GM19240 (cell line): ENCODE measurements around the gene HGS.
"Not testable (repeated sequence)": the region's sequence is repeated elsewhere in the genome, so short reads cannot be mapped to it uniquely, and the experiment has no call there.

Source experiments
- DNase-seq: peaks from one replicate; pipeline ENCODE4 v3.0.0; 2011; ENCODE audit warnings: low spot score; ENCODE audit not compliant: insufficient read length

Gene HGS

GRCh38 chr17:81717049-81717765, 33.4 kb downstream of the HGS start:
- no peak for DNase-seq

DNA sequence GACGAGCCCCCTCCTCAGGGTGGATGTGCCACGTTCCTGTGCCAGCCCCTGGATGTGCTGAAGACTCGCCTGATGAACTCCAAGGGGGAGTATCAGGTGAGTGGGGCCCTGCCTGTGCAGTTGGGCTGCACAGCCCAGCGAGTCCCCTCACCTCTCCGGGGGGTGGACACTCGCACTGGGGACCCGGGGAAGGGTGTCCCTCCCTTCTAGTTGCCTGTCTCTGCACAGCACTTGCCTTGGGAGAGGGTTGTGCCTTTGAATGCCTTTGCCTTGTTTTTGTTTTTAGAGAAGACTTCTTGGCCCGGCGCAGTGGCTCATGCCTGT, 33.9 kb downstream of the HGS start:
- DNase-seq: no peak

GRCh38 chr17:81719410-81720266, 35.8 kb downstream of the HGS start:
- no peak for DNase-seq

DNA sequence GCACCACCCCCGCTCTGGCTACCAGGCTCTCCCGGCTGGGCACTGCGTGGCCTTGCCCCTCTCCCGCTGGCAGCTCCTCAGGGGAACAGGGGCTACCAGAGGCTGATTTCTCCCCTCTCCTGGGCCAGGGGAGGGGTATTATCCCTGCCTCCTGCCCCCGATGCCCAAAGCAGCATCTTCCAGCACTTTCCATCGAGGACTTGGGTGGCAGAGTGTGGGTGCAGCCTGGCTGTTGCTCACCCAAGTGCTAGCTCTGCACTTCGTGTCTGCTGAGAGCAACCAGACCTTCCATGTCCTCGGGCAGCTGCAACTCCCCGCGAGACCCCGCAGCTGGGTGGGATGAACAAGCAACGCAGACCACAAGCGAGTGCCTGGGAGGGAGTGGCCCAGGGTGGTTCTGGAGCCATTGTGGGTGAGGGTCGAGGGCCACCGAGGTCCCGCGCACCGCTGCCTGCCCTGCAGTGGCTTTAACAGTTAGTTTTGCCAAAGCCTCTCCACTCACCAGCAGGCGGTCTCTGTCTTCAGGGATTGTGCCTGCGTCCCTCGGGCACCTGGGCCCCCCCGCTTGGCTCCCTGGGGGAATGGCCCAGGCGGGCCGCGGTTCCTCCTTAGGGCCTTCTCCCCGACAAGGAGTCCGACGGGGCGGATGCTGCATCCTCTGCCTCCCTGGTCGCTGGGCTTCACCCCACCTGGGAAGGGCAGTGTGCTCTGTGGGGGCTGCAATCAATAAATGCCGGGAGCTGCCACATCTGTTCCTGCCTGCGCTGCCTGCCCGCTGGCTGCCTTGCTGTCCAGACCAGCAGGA, 36.7 kb downstream of the HGS start:
- no peak for DNase-seq

DNA sequence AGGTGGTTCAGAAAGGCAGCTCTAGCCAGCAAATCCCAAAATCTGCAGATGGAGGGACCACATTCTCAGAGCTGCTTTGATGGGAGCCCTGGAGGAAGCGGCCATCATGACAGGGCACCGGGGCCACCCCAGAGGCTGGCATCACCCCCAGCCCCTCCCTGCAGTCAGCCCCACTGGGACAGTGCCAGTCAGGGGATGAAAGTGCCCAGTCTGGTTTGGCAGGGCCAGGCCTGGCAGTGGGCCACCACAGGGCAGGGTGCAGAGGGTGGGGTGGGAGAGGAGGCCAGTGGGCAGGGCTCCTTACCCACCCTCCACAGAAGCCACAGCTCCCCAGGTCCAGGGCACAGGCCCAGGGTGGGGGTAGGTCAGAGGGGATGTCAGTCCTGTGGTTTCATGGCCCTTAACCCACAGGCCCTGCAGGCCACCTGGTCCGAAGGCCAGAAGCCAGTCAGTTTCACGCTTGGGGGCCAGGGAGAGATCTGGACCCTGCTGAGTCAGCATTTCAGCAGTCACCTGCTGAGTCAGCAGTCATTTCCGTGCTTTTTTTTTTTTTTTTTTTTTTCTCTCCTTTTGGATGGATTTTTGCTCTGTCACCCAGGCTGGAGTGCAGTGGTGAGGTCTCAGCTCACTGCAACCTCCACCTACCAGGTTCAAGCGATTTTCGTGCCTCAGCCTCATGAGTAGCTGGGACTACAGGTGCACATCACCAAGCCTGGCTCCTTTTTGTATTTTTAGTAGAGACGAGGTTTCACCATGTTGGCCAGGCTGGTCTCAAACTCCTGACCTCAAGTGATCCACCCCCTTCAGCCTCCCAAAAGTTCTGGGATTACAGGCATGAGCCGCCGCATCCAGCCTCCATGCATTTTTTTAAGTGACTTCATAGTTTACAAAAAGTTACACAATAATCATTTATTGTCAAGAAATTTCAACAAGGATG, 38.6 kb downstream of the HGS start:
- DNase-seq: no peak

DNA sequence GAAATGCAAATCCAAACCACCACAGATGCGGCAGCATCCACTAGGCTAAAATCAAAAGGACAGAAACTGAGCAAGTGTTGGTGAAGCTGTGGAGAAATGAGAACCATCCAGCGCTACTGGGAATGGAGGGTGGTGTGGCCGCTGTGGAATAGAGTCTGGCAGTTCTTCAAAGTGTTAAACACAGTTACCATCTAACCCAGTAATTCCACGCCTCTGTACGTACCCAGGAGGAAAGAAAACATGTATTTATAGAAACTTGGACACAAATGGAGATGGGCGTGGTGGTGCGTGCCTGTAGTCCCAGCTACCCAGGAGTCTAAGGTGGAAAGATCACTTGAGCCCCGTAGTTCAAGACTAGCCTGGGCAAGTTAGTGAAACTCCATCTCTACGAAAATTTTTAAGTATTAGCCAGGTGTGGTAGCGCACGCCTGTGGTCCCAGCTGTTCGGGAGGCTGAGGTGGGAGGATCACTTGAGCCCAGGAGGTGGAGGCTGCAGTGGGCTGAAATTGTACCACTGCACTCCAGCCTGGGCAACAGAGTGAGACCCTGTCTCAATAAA, 39.9 kb downstream of the HGS start:
- DNase-seq: no peak

- DNase-seq: no peak
These were observed 41.6 kb downstream of the HGS start for GRCh38 chr17:81725439-81725838.

DNA sequence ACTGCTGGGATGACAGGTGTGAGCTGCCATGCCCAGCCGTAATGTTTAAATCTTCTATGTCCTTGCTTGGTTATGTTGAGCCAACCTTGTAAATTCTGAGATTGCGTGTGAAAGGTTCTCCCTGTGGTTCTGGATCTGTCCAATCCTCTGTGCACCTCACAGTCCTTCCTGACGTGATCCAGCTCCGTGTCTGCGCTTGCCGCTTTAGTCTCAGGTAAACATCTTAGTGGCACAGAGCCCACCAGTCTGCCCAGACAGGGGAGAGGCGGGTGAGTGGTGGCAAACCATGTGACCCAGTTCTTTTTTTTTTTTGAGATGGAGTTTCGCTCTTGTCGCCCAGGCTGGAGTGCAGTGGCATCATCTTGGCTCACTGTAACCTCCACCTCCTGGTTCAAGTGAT, 42.2 kb downstream of the HGS start:
- DNase-seq: no peak

DNA sequence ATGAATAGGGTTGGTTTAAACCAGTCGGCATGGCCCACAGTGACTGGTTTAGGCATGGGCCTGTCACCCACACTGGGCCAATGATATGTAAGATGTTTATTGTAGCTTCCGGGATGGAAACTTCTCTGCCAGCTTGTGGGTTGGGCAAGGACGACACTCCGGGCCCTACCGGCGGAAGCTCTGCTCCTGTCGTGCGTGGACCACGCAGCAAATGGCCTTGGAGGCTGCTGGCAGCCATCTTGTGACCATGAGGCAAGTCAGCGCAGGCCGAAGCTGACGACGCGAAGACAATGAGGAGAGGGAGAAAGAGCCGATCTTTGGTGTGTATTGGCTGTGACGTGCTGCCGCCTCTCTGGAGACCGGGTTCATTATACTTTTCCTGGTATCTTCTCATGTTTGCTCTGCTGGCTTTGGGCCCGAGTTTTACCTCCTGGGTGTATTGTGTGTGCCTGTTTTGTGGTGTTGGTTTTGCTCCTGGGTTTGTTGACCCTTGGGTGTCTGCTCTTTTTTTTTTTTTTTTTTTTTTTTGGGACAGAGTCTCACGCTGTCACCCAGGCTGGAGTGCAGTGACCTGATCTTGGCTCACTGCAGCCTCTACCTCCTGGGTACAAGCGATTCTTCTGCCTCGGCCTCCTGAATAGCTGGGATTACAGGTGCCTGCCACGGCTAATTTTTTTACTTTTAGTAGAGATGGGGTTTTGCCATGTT, 43.7 kb downstream of the HGS start:
- DNase-seq: no peak

GRCh38 chr17:81733507-81734404, 49.9 kb downstream of the HGS start:
- DNase-seq: peak; percentile 94

GRCh38 chr17:81734405-81735263, 50.8 kb downstream of the HGS start:
- DNase-seq: no peak

GRCh38 chr17:81735264-81736102, 51.7 kb downstream of the HGS start:
- DNase-seq: no peak

GRCh38 chr17:81737947-81738800, 54.4 kb downstream of the HGS start:
- no peak for DNase-seq

GRCh38 chr17:81738801-81739393, 55.1 kb downstream of the HGS start:
- no peak for DNase-seq

GRCh38 chr17:81739593-81739992, 55.8 kb downstream of the HGS start:
- not testable (repeated sequence) for DNase-seq
